HUES6 (cell line): ENCODE measurements around the gene RSBN1.

Experiments used
- H3K27ac ChIP-seq: 2 replicates; pipeline ENCODE4 v1.7.0; 2013; ENCODE audit warnings: low read depth, mild to moderate bottlenecking, low read length, inconsistent platforms
- H3K27me3 ChIP-seq: 2 replicates; pipeline ENCODE4 v1.6.1; 2013; ENCODE audit warnings: low read length; ENCODE audit not compliant: control insufficient read depth, insufficient read depth
- H3K36me3 ChIP-seq: 2 replicates; pipeline ENCODE4 v1.6.1; 2013; ENCODE audit warnings: low read length; ENCODE audit not compliant: control insufficient read depth, insufficient read depth
- H3K4me1 ChIP-seq: 2 replicates; pipeline ENCODE4 v1.6.1; 2013; ENCODE audit warnings: low read length; ENCODE audit not compliant: control insufficient read depth, insufficient read depth
- H3K4me3 ChIP-seq: 2 replicates; pipeline ENCODE4 v1.5.1; 2013; ENCODE audit warnings: low read depth, low read length
- H3K9ac ChIP-seq: one replicate; pipeline ENCODE4 v1.6.1; 2013; ENCODE audit warnings: mild to moderate bottlenecking, low read length
- H3K9me3 ChIP-seq: 2 replicates; pipeline ENCODE4 v1.6.1; 2013; ENCODE audit warnings: low read depth, low read length; ENCODE audit not compliant: control insufficient read depth, insufficient read depth

RSBN1 gene

DNA sequence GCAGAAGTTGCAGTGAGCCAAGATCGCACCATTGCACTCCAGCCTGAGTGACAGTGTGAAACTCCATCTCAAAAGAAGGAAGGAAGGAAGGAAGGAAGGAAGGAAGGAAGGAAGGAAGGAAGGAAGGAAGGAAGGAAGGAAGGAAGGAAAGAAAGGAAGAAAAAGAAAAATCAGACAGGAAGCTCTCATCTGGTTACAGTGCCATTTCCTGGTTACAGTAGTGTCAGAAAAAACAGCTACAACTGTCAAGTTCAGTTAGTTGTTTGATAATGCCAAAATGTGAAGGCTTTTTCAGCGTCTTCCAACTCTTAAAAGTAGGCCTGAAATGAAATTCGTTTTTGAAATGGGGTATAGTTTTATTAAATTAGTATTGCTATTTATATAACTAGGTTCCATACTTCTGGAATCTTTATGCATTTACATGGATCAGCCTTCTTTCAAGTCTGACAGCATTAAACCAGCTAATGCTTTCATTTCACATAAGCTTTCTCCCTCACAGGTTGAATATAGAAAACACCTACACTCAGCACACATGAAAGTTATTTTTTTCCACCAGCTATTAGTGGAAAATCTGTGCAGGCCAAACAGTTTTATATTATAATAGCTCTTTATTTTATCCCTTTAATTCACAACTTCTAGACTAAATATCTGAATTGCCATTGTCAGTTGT lies 38.0 kb upstream of the RSBN1 start:
- Histone ChIP-seq H3K27me3 (no peaks in the 10 kb centered on the region), H3K9me3 (peaks cover 6% of the 10 kb centered on the region; the same call in 1 of the 2 replicates), H3K4me1 (no peaks in the 10 kb centered on the region), H3K36me3 (no peaks in the 10 kb centered on the region), H3K9ac (no peak overlapping the region), H3K27ac (no peak overlapping the region), H3K4me3 (no peak overlapping the region)

DNA sequence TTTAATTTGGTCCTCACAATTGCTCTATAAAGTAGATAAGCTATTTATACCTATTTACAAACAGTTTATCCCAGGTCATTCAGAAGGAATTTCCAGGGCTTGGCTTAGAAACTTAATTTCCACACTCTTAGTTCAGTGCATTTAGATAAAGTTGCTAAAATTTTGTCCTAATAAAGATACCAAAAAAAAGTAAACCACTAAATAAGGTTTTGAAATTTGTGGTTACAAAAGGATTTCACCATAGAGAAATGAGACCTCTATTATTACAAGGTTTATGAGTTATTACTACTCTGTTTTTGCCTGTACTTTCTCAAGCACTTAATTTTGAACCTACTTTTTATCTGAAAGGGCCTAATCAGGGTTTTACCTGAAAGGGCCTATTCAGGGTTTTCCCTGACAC lies 36.8 kb upstream of the RSBN1 start:
- no peak overlapping the region for H3K4me3 ChIP-seq
- no peaks in the 10 kb centered on the region for H3K27me3 ChIP-seq
- H3K36me3 ChIP-seq: no peaks in the 10 kb centered on the region
- H3K27ac ChIP-seq: no peak overlapping the region
- H3K4me1 ChIP-seq: no peaks in the 10 kb centered on the region
- peaks cover 6% of the 10 kb centered on the region; the same call in 1 of the 2 replicates for H3K9me3 ChIP-seq
- no peak overlapping the region for H3K9ac ChIP-seq

DNA sequence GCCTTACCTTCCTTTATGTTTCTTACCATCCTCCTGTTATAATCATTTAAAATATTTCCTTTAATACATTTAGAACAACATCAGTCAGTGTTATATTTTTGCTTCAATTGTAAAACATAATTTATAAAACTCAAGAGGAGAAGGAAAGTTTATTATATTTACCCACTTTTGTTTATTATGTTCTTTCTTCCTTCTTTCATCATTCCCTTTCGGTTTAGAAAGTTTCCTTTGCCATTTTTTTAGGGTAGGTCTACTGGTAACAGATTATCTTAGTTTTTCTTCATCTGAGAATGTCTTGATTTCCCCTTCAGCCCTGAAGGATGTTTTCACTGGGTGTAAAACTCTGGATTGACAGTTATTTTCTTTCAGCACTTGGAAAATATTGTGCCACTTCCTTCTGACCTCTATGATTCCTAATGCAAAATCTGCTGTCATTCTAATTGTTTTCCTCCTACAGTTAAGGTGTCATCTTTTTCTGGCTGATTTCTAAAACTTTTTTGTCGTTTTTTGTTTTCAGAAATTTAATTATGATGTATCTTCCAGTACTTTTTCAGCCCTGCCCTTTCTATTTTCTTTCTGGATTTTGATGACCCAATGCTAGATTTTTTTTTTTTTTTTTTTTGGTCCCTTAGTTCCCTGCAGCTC lies 34.2 kb upstream of the RSBN1 start:
- no peaks in the 10 kb centered on the region for H3K36me3 ChIP-seq
- peaks cover 6% of the 10 kb centered on the region; the same call in 1 of the 2 replicates for H3K9me3 ChIP-seq
- H3K27me3 ChIP-seq: no peaks in the 10 kb centered on the region
- no peaks in the 10 kb centered on the region for H3K4me1 ChIP-seq
- H3K27ac ChIP-seq: no peak overlapping the region
- H3K9ac ChIP-seq: no peak overlapping the region
- no peak overlapping the region for H3K4me3 ChIP-seq

DNA sequence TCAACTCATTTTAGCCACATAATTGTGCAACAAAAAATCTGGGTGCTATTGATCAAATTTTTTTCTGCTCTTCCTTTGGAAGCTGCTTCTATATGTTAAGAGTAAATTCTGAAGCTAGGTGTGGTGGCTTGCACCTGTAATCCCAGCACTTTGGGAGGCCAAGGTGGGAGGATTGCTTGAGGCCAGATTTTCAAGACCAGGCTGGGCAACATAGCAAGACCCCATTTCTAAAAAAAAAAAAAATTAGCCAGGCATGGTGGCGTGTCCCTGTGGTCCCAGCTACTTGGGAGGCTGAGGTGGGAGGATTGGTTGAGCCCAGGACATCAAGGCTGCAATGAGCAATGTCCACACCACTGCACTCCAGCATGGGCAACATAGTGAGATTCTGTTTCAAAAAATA lies 24.3 kb upstream of the RSBN1 start:
- H3K9me3 ChIP-seq: no peaks in the 10 kb centered on the region
- H3K9ac ChIP-seq: no peak overlapping the region
- no peaks in the 10 kb centered on the region for H3K36me3 ChIP-seq
- H3K4me1 ChIP-seq: no peaks in the 10 kb centered on the region
- H3K27ac ChIP-seq: no peak overlapping the region
- no peaks in the 10 kb centered on the region for H3K27me3 ChIP-seq
- no peak overlapping the region for H3K4me3 ChIP-seq

DNA sequence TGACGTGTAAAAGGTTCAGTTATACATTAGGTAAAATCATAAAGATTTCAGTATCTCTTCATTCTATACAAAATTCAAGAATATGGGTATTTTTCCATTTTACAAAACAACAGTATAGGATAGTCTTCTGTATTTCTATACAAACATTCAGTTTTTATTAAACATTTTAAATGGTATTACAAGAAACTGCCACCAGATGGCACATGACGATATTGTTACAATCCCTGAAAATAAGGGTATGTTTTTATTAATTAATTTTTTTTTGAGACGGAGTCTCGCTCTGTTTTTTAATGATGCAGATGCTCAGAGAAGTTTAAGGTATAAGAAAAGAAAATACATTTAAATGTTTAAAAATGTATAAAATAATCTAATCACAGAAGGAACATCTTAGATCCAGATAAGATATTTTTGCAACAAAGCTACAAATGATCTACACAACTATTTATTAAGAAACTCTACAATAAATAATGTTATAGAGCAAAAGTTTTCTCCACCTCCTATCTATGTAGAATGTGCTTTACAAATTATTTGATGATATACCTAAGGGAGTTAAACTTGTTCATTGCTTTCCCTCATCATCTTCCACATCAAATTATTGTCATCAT lies 23.5 kb upstream of the RSBN1 start:
- Histone ChIP-seq H3K27ac (no peak overlapping the region), H3K36me3 (no peaks in the 10 kb centered on the region), H3K4me1 (no peaks in the 10 kb centered on the region), H3K27me3 (no peaks in the 10 kb centered on the region), H3K9me3 (no peaks in the 10 kb centered on the region), H3K4me3 (no peak overlapping the region), H3K9ac (no peak overlapping the region)

DNA sequence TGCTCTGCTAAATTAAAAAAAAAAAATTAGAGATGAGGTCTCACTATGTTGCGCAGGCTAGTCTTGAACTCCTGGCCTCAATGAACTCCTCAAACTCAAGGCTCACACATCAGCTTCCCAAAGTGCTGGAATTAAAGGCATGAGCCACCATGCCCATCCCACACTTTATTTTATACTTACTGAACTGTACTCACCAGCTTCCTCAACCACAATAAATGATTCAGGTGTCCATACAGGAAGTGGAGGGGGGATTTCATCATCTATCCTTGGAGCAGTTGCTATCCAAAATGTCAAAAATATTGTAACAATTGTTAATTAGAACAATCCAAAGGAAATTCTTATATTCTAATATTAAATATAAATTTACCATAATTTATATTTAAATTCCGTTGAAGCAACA lies 22.4 kb upstream of the RSBN1 start:
- Histone ChIP-seq H3K36me3 (no peaks in the 10 kb centered on the region), H3K4me1 (no peaks in the 10 kb centered on the region), H3K4me3 (no peak overlapping the region), H3K27me3 (no peaks in the 10 kb centered on the region), H3K9me3 (no peaks in the 10 kb centered on the region), H3K9ac (no peak overlapping the region), H3K27ac (no peak overlapping the region)

DNA sequence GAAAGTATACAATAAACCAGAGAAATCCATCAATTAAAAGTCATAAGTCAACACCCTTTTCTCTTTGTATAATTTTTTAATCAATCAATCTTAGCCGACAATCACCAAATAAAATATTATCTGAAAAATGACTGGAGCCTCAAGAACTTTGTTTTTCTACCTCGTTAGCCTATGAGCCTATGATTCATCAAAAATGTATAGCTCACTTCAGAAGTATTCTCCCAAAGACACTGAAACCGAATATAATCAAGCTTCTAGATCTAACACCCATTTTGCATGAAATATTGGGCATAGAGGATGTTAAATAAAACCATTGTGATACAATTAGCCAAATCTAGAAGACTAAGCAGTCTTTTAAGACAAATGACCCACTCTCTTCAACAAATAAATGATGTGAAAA lies 17.8 kb upstream of the RSBN1 start:
- no peaks in the 10 kb centered on the region for H3K36me3 ChIP-seq
- H3K4me3 ChIP-seq: no peak overlapping the region
- H3K4me1 ChIP-seq: no peaks in the 10 kb centered on the region
- H3K27ac ChIP-seq: no peak overlapping the region
- no peaks in the 10 kb centered on the region for H3K9me3 ChIP-seq
- no peak overlapping the region for H3K9ac ChIP-seq
- no peaks in the 10 kb centered on the region for H3K27me3 ChIP-seq

DNA sequence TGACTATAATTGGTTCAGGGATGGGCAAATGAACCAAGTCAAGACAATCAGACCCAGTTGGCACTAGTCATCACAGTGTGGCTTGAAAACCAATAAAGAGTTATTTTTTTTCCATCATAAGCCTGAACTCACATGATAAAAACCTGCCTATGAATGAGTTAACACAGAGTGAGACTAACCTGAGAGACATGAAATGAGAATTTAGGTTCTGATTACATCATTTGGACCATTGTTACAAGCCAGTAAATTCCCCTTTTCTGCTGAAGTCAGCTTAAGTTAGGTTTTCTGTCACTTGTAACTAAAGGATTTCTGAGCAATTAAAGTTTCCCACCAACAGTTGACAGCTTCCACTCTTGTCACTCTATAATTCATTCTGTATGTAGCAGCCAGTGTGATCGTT lies 9.6 kb upstream of the RSBN1 start:
- H3K9ac ChIP-seq: no peak overlapping the region
- no peak overlapping the region for H3K4me3 ChIP-seq
- no peaks in the 10 kb centered on the region for H3K36me3 ChIP-seq
- H3K27me3 ChIP-seq: no peaks in the 10 kb centered on the region
- H3K27ac ChIP-seq: no peak overlapping the region
- no peaks in the 10 kb centered on the region for H3K9me3 ChIP-seq
- H3K4me1 ChIP-seq: no peaks in the 10 kb centered on the region

DNA sequence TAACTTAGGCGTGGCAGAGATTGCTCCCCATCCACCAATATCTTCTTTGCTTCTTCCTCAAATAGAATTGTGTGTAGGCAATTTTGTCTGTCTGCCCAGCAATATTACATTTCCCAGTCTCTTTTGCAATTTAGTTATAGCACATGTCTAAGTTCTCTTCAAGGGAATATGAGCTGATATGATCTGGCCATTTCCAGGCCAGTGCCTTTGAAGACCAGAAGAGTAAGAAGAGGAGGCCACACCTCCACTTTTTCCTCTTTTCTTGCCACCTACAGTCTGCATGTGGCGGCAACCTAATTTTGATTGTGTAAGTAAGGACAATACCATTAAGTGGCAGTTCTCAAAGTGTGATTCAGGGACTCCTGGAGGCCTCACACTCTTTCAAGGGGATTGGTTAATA lies 6.3 kb upstream of the RSBN1 start:
- Histone ChIP-seq H3K36me3 (no peaks in the 10 kb centered on the region), H3K27ac (no peak overlapping the region), H3K4me3 (no peak overlapping the region), H3K4me1 (no peaks in the 10 kb centered on the region), H3K9me3 (no peaks in the 10 kb centered on the region), H3K9ac (no peak overlapping the region), H3K27me3 (no peaks in the 10 kb centered on the region)

DNA sequence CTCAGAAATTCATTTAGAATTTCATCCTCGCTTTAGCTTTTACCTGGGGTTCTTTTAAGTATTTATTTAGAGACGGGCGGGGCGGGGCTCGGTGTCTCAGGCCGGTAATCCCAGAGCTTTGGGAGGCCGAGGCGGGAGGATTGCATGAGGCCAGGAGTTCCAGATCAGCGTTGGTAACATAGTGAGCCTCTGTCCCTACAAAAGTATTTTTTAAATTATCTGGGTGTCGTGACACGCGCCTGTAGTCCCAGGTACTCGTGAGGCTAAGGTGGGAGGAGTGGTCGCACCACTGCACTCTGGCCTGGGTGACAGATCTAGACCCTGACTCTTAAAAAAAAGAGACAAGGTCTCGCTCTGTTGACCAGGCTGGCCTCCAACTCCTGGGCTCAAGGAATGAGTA lies 942 bp upstream of the RSBN1 start:
- Histone ChIP-seq H3K4me1 (peaks cover 14% of the 10 kb centered on the region), H3K9ac (no peak overlapping the region), H3K27ac (no peak overlapping the region), H3K4me3 (peak overlapping the region; percentile 66; the same call in 1 of the 2 replicates), H3K9me3 (no peaks in the 10 kb centered on the region), H3K27me3 (no peaks in the 10 kb centered on the region), H3K36me3 (0 out of 2 replicates have a peak, but pooled peaks cover 4% of the 10 kb centered on the region)

DNA sequence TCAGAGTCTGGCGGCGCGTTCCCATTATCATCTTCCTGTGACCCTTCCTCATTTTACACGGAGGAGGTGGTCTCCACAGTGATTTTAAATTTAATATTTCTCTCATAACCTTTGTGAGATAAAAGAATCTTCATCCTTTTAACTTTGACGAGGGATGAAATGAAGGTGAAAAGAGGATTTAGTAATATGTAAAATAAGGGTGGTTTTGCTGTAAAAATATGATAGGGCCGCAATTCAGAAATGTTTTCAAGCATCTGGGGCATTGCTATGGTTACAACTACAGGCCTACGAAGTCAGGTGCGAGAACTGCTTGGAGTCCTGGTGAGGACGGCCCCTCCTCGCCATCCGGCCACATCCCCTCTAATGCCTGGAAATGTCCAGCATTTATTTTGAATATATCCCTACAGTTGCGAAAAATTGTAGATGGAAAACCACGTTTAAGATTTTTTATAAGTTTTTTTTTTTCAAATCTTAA lies 422 bp upstream of the RSBN1 start:
- Histone ChIP-seq H3K9ac (peak overlapping the region; percentile 69), H3K4me3 (peak overlapping the region; percentile 66), H3K27me3 (no peaks in the 10 kb centered on the region), H3K4me1 (peaks cover 14% of the 10 kb centered on the region), H3K9me3 (no peaks in the 10 kb centered on the region), H3K36me3 (0 out of 2 replicates have a peak, but pooled peaks cover 4% of the 10 kb centered on the region), H3K27ac (peak overlapping the region; percentile 61)
